B cell (primary cell): ENCODE results near the gene ZNF692. TPM values are rescaled to one million over a fixed set of nuclear protein-coding genes. Genes with fewer than 3 reads are reported as not detected.

Experiments used
- ATAC-seq: fragments of 200-7000 bp; cut with Tn5 transposase; one replicate; pipeline ENCODE4 v1.10.0; 2021; ENCODE audit warnings: low read depth, mild to moderate bottlenecking, moderate number of reproducible peaks, moderate library complexity
- CTCF ChIA-PET: fragments of 350-600 bp; sonication (Branson Sonifier 250); formaldehyde crosslinking; loops from one replicate; lab custom pipeline; 2021; ENCODE audit warnings: antibody characterized with exemption, inconsistent platforms; lab: Charles Lee
- POLR2A ChIA-PET: fragments of 350-600 bp; sonication (Branson Sonifier 250); formaldehyde crosslinking; loops from one replicate; lab custom pipeline; 2021; ENCODE audit warnings: antibody characterized with exemption; lab: Charles Lee
- DNase-seq: peaks from one replicate; pipeline ENCODE4 v3.0.0; 2013
- H2AFZ ChIP-seq: 2 replicates; pipeline ENCODE4 v1.6.1; 2012; ENCODE audit warnings: mild to moderate bottlenecking, low read depth, low read length; ENCODE audit not compliant: insufficient read depth, poor library complexity, severe bottlenecking
- H3K27ac ChIP-seq, 2 donors: 1 replicate in 1 of 2; 2 replicates in 1 of 2; pipeline ENCODE4 v1.5.1; 2012 to 2013; ENCODE audit warnings: low read length in 2 of 2, mild to moderate bottlenecking in 2 of 2, moderate library complexity in 1 of 2
- H3K27me3 ChIP-seq, 4 experiments: fragments of 200-600 bp in 1 of 4; sonication (generic) in 1 of 4; replicated peaks in 1 of 4; 1 replicate in 2 of 4; 2 replicates in 2 of 4; pipeline versions ENCODE4 v1.6.1 to v1.7.0; 2013 to 2016; ENCODE audit warnings: low read length in 3 of 4, mild to moderate bottlenecking in 2 of 4, mixed read lengths in 1 of 4, moderate library complexity in 1 of 4; ENCODE audit not compliant: insufficient read depth in 4 of 4, control insufficient read depth in 3 of 4; ENCODE audit errors: control extremely low read depth in 1 of 4
- H3K36me3 ChIP-seq, 2 experiments: replicated peaks in 1 of 2; 1 replicate in 1 of 2; 2 replicates in 1 of 2; pipeline versions ENCODE4 v1.6.1 to v1.7.1; 2013; ENCODE audit warnings: low read length in 1 of 2; ENCODE audit not compliant: insufficient read depth in 2 of 2, control insufficient read depth in 1 of 2; ENCODE audit errors: control extremely low read depth in 1 of 2, extremely low read depth in 1 of 2
- H3K4me1 ChIP-seq, 2 donors: fragments of 200-600 bp in 1 of 2; sonication (generic) in 1 of 2; 1 replicate in 1 of 2; 2 replicates in 1 of 2; pipeline versions ENCODE4 v1.5.1 to v1.6.1; 2013 to 2017; ENCODE audit warnings: low read length in 2 of 2; ENCODE audit not compliant: control insufficient read depth in 2 of 2, insufficient read depth in 2 of 2
- H3K4me2 ChIP-seq: replicated peaks from 2 replicates; pipeline ENCODE3; 2012; ENCODE audit warnings: mild to moderate bottlenecking, low read depth, low read length; ENCODE audit not compliant: poor library complexity, severe bottlenecking
- H3K4me3 ChIP-seq, 5 experiments: fragments of 200-600 bp in 1 of 5; sonication (generic) in 1 of 5; 1 replicate in 3 of 5; 2 replicates in 2 of 5; pipeline versions ENCODE4 v1.5.1 to v1.7.0; 2011 to 2016; ENCODE audit warnings: low read length in 4 of 5, mild to moderate bottlenecking in 4 of 5, low read depth in 2 of 5, control low read depth in 1 of 5, moderate library complexity in 1 of 5; ENCODE audit not compliant: insufficient read depth in 1 of 5; ENCODE audit errors: control extremely low read depth in 1 of 5, extremely low read depth in 1 of 5
- H3K79me2 ChIP-seq: fragments of 200-600 bp; sonication (generic); one replicate; pipeline ENCODE4 v1.6.0; 2016; ENCODE audit warnings: low read length; ENCODE audit not compliant: control insufficient read depth, insufficient read depth
- H3K9ac ChIP-seq: fragments of 200-600 bp; sonication (generic); 2 replicates; pipeline ENCODE4 v1.6.1; 2017; ENCODE audit warnings: mild to moderate bottlenecking, low read length, moderate library complexity
- H3K9me3 ChIP-seq, 3 donors: one replicate each; pipeline versions ENCODE4 v1.6.1 to v1.7.1; 2013; ENCODE audit warnings: low read length in 2 of 3; ENCODE audit not compliant: control insufficient read depth in 2 of 3, insufficient read depth in 1 of 3; ENCODE audit errors: control extremely low read depth in 1 of 3
- H4K20me1 ChIP-seq: 2 replicates; pipeline ENCODE4 v1.6.0; 2012; ENCODE audit warnings: mild to moderate bottlenecking, low read length; ENCODE audit not compliant: insufficient read depth, control insufficient read depth, poor library complexity, severe bottlenecking
- H3K27ac Mint-ChIP-seq: one replicate; pipeline ENCODE4 v1.8.0; 2021; ENCODE audit warnings: mixed read lengths
- H3K27me3 Mint-ChIP-seq: one replicate; pipeline ENCODE4 v1.8.0; 2021; ENCODE audit warnings: mixed read lengths
- H3K4me1 Mint-ChIP-seq: one replicate; pipeline ENCODE4 v1.8.0; 2021; ENCODE audit warnings: mixed read lengths
- H3K4me3 Mint-ChIP-seq: one replicate; pipeline ENCODE4 v1.8.0; 2021; ENCODE audit warnings: mixed read lengths
- H3K9me3 Mint-ChIP-seq: one replicate; pipeline ENCODE4 v1.8.0; 2022; ENCODE audit warnings: mixed read lengths; ENCODE audit not compliant: insufficient read depth
- CTCF ChIP-seq: fragments of 200-600 bp; IDR thresholded peaks from one replicate; pipeline ENCODE4 v1.8.0; 2022; ENCODE audit warnings: antibody characterized with exemption, mild to moderate bottlenecking
- EZH2 ChIP-seq: IDR thresholded peaks from 2 replicates; pipeline ENCODE4 v1.6.1; 2012; ENCODE audit warnings: borderline replicate concordance, low read depth, mild to moderate bottlenecking, moderate library complexity, low read length; ENCODE audit not compliant: insufficient read depth, poor library complexity, severe bottlenecking
- WGBS: methylation state at CpG from one replicate; pipeline ENCODE4 v1.1.5; 2013; ENCODE audit warnings: missing lambda C conversion rate; ENCODE audit not compliant: insufficient coverage; 5-methylcytosine and 5-hydroxymethylcytosine counted together
- intact Hi-C: fragments of 100-400 bp; cut with micrococcal nuclease; formaldehyde crosslinking; loops from one replicate; pipeline ENCODE4 v1.10.0; 2022
- polyA plus RNA-seq: library from polyadenylated mRNA; depleted of rRNA; stranded (reverse); fragments of >200 nt; gene quantifications from 2 replicates; pipeline ENCODE4 v1.2.3, GENCODE V29; 2012
- total RNA-seq, 2 donors: library from RNA; stranded (reverse); fragments of 120-200 nt in 1 of 2; gene quantifications; 1 replicate in 1 of 2; 2 replicates in 1 of 2; pipeline versions ENCODE4 v1.2.3 to v1.2.4, GENCODE V29; 2013 to 2022

Gene ZNF692
- total and polyA plus RNA-seq, 2 donors (not counting 1 experiment from before 2014, with no cell fraction given), result 56.9 to 157 TPM

- TF ChIP-seq CTCF (no peak), EZH2 (no peak)
- H3K27me3 ChIP-seq, result no peaks in the 10 kb centered on the region
- Mint-ChIP-seq H3K4me3 (no peak overlapping the region), H3K9me3 (no peaks in the 10 kb centered on the region), H3K4me1 (peaks cover 43% of the 10 kb centered on the region), H3K27me3 (no peaks in the 10 kb centered on the region), H3K27ac (no peak overlapping the region)
- no peak overlapping the region for H2AFZ ChIP-seq
- POLR2A ChIA-PET, result no interaction called here
- peaks cover 65% of the 10 kb centered on the region for H3K79me2 ChIP-seq
- peaks cover 9% of the 10 kb centered on the region for H4K20me1 ChIP-seq
- H3K27ac ChIP-seq, result peak overlapping the region in 1 of 2 donors; percentile 39
- H3K36me3 ChIP-seq, result peaks cover 2 to 72% of the 10 kb centered on the region in 2 experiments
- 92% methylated on average over 12 of the region's 13 CpGs for WGBS
- no peaks in the 10 kb centered on the region for H3K9me3 ChIP-seq
- peak overlapping the region; percentile 49 for H3K4me2 ChIP-seq
- ATAC-seq (no peak), DNase-seq (peak; percentile 3)
- peaks cover 46 to 51% of the 10 kb centered on the region in 2 donors for H3K4me1 ChIP-seq
- no peak overlapping the region for H3K9ac ChIP-seq
- H3K4me3 ChIP-seq, result no peak overlapping the region
- CTCF ChIA-PET, result no interaction called here
- intact Hi-C loops, result no loop called here
Measured at GRCh38 chr1:248816042-248816851, 42.6 kb downstream of the ZNF692 start.

- Histone ChIP-seq H3K4me1 (peaks cover 48 to 53% of the 10 kb centered on the region in 2 donors), H3K36me3 (peaks cover 2 to 70% of the 10 kb centered on the region in 2 experiments)
- no peak overlapping the region for H3K4me3 Mint-ChIP-seq
Measured at GRCh38 chr1:248815407-248816034, 43.4 kb downstream of the ZNF692 start.

More at GRCh38 chr1:248815407-248816034, 43.4 kb downstream of the ZNF692 start:
- H3K27me3 Mint-ChIP-seq, result no peaks in the 10 kb centered on the region
- no peak for ATAC-seq
- Histone ChIP-seq H3K27ac (no peak overlapping the region), H3K9ac (no peak overlapping the region), H3K27me3 (no peaks in the 10 kb centered on the region), H3K4me3 (no peak overlapping the region), H3K4me2 (no peak overlapping the region), H2AFZ (no peak overlapping the region), H4K20me1 (peaks cover 9% of the 10 kb centered on the region), H3K79me2 (peaks cover 58% of the 10 kb centered on the region), H3K9me3 (no peaks in the 10 kb centered on the region)
- WGBS, result 97% methylated on average over 8 of the region's 10 CpGs
- H3K4me1 Mint-ChIP-seq, result peaks cover 42% of the 10 kb centered on the region
- intact Hi-C loops, result no loop called here
- POLR2A ChIA-PET, result no interaction called here
- DNase-seq, result no peak
- H3K9me3 Mint-ChIP-seq, result no peaks in the 10 kb centered on the region
- TF ChIP-seq CTCF (no peak), EZH2 (no peak)
- CTCF ChIA-PET, result interaction anchor here (1.0 kb wide), 1 partner anchor 10 kb away, joined by 3 read pairs; no protein-coding TSS in a partner anchor
- no peak overlapping the region for H3K27ac Mint-ChIP-seq
